Mesenchymal stem cell (in vitro differentiated cells and primary cell): ENCODE results near the gene POM121L2.
"Not testable (repeated sequence)": the region's sequence is repeated elsewhere in the genome, so short reads cannot be mapped to it uniquely, and the experiment has no call there.

Experiments
- DNase-seq: peaks from one replicate; pipeline ENCODE4 v3.0.0-alpha.2; 2013
- H2AFZ ChIP-seq: one replicate; pipeline ENCODE4 v1.6.1; 2013; ENCODE audit warnings: low read depth, mild to moderate bottlenecking, control low read depth, inconsistent platforms, low read length, moderate library complexity
- H2AK5ac ChIP-seq: 2 replicates; pipeline ENCODE4 v1.6.1; 2013; ENCODE audit warnings: low read length, moderate library complexity, mild to moderate bottlenecking, inconsistent platforms; ENCODE audit not compliant: severe bottlenecking
- H2BK120ac ChIP-seq: one replicate; pipeline ENCODE4 v1.6.1; 2013; ENCODE audit warnings: low read depth, mild to moderate bottlenecking, inconsistent platforms, low read length, moderate library complexity
- H2BK12ac ChIP-seq, 2 experiments: one replicate each; pipeline ENCODE4 v1.6.1; 2013; ENCODE audit warnings: inconsistent platforms in 2 of 2, low read length in 2 of 2, mild to moderate bottlenecking in 2 of 2, moderate library complexity in 2 of 2, control low read depth in 1 of 2
- H2BK15ac ChIP-seq: one replicate; pipeline ENCODE4 v1.6.1; 2013; ENCODE audit warnings: mild to moderate bottlenecking, low read depth, inconsistent platforms; ENCODE audit not compliant: poor library complexity, severe bottlenecking
- H2BK5ac ChIP-seq: 2 replicates; pipeline ENCODE4 v1.6.1; 2013; ENCODE audit warnings: low read depth, mild to moderate bottlenecking, low read length, control low read depth, inconsistent platforms; ENCODE audit not compliant: poor library complexity, severe bottlenecking
- H3K14ac ChIP-seq, 2 experiments: one replicate each; pipeline ENCODE4 v1.6.1; 2013; ENCODE audit warnings: inconsistent platforms in 2 of 2, low read length in 2 of 2, control low read depth in 1 of 2, mild to moderate bottlenecking in 1 of 2, moderate library complexity in 1 of 2
- H3K18ac ChIP-seq, 2 experiments: one replicate each; pipeline ENCODE4 v1.6.1; 2013; ENCODE audit warnings: inconsistent platforms in 2 of 2, low read length in 2 of 2, control low read depth in 1 of 2, low read depth in 1 of 2, mild to moderate bottlenecking in 1 of 2
- H3K23ac ChIP-seq, 2 experiments: one replicate each; pipeline ENCODE4 v1.6.1; 2013; ENCODE audit warnings: inconsistent platforms in 2 of 2, low read length in 2 of 2, mild to moderate bottlenecking in 2 of 2, moderate library complexity in 2 of 2, control low read depth in 1 of 2
- H3K27ac ChIP-seq: 2 replicates; pipeline ENCODE4 v1.5.1; 2013; ENCODE audit warnings: mild to moderate bottlenecking, moderate library complexity, low read length, control low read depth, inconsistent platforms; ENCODE audit not compliant: poor library complexity, severe bottlenecking
- H3K27me3 ChIP-seq, 2 experiments: 2 replicates each; pipeline versions ENCODE4 v1.6.1 to v1.7.0; 2013; ENCODE audit warnings: low read length in 2 of 2, mild to moderate bottlenecking in 2 of 2, moderate library complexity in 2 of 2, control low read depth in 1 of 2, inconsistent platforms in 1 of 2; ENCODE audit not compliant: control insufficient read depth in 1 of 2, insufficient read depth in 1 of 2
- H3K36me3 ChIP-seq, 2 experiments: 2 replicates each; pipeline versions ENCODE4 v1.6.1 to v1.7.0; 2013; ENCODE audit warnings: low read length in 2 of 2, control low read depth in 1 of 2, inconsistent platforms in 1 of 2, low read depth in 1 of 2, mild to moderate bottlenecking in 1 of 2; ENCODE audit not compliant: insufficient read depth in 2 of 2, control insufficient read depth in 1 of 2
- H3K4ac ChIP-seq, 2 experiments: one replicate each; pipeline ENCODE4 v1.6.1; 2013; ENCODE audit warnings: inconsistent platforms in 2 of 2, low read length in 2 of 2, mild to moderate bottlenecking in 2 of 2, moderate library complexity in 2 of 2, control low read depth in 1 of 2, low read depth in 1 of 2
- H3K4me1 ChIP-seq: 2 replicates; pipeline ENCODE4 v1.6.1; 2013; ENCODE audit warnings: low read depth, low read length, control low read depth; ENCODE audit not compliant: control insufficient read depth, insufficient read depth
- H3K4me2 ChIP-seq: 2 replicates; pipeline ENCODE4 v1.6.1; 2013; ENCODE audit warnings: low read length, mild to moderate bottlenecking, inconsistent platforms; ENCODE audit not compliant: poor library complexity, severe bottlenecking
- H3K4me3 ChIP-seq, 2 experiments: 2 replicates each; pipeline versions ENCODE4 v1.5.1 to v1.7.0; 2013; ENCODE audit warnings: low read length in 2 of 2, mild to moderate bottlenecking in 2 of 2, control low read depth in 1 of 2, low read depth in 1 of 2; ENCODE audit not compliant: insufficient read depth in 1 of 2
- H3K79me1 ChIP-seq: replicated peaks from 2 replicates; pipeline ENCODE4 v1.6.1; 2013; ENCODE audit warnings: mild to moderate bottlenecking, control low read depth, low read length, inconsistent platforms; ENCODE audit not compliant: poor library complexity, severe bottlenecking
- H3K9ac ChIP-seq: 2 replicates; pipeline ENCODE4 v1.7.0; 2013; ENCODE audit warnings: mild to moderate bottlenecking, low read length, moderate library complexity
- H3K9me3 ChIP-seq: 2 replicates; pipeline ENCODE4 v1.7.0; 2013; ENCODE audit warnings: mild to moderate bottlenecking, low read length; ENCODE audit not compliant: control insufficient read depth
- H4K8ac ChIP-seq: one replicate; pipeline ENCODE4 v1.6.1; 2013; ENCODE audit warnings: inconsistent platforms, mild to moderate bottlenecking, low read length, moderate library complexity
- H4K91ac ChIP-seq: one replicate; pipeline ENCODE4 v1.6.1; 2013; ENCODE audit warnings: mild to moderate bottlenecking, low read length, inconsistent platforms
- WGBS: methylation state at CpG from one replicate; pipeline ENCODE4 v1.1.7; 2013; ENCODE audit warnings: mixed read lengths; 5-methylcytosine and 5-hydroxymethylcytosine counted together

POM121L2 gene

GRCh38 chr6:27267857-27268434 is 44.1 kb downstream of the POM121L2 start:
- H3K79me1 ChIP-seq: no peaks in the 10 kb centered on the region
- no peak overlapping the region for H2BK15ac ChIP-seq
- H4K8ac ChIP-seq: no peak overlapping the region
- peaks cover 2% of the 10 kb centered on the region for H3K4me1 ChIP-seq
- no peaks in the 10 kb centered on the region for H3K9me3 ChIP-seq
- WGBS: 81% methylated on average over 22 of the region's 22 CpGs
- no peak overlapping the region for H3K14ac ChIP-seq
- H3K4ac ChIP-seq: no peak overlapping the region
- no peaks in the 10 kb centered on the region for H3K36me3 ChIP-seq
- H3K4me2 ChIP-seq: peak overlapping the region; percentile 20
- no peak overlapping the region for H2BK120ac ChIP-seq
- H3K4me3 ChIP-seq: no peak overlapping the region
- no peak overlapping the region for H3K23ac ChIP-seq
- no peak overlapping the region for H3K18ac ChIP-seq
- H2AK5ac ChIP-seq: no peak overlapping the region
- H2BK5ac ChIP-seq: no peak overlapping the region
- H3K27ac ChIP-seq: no peak overlapping the region
- peaks cover 23 to 36% of the 10 kb centered on the region in 2 experiments for H3K27me3 ChIP-seq
- no peak overlapping the region for H4K91ac ChIP-seq
- no peak overlapping the region for H3K9ac ChIP-seq
- no peak overlapping the region for H2AFZ ChIP-seq
- no peak for DNase-seq
- H2BK12ac ChIP-seq: no peak overlapping the region

GRCh38 chr6:27267003-27267402 is 45.1 kb downstream of the POM121L2 start:
- not testable (repeated sequence) for H4K91ac ChIP-seq, H3K9me3 ChIP-seq, H3K18ac ChIP-seq, H3K4me3 ChIP-seq, H2BK12ac ChIP-seq, H3K36me3 ChIP-seq, H2AFZ ChIP-seq, H3K4ac ChIP-seq, H2BK15ac ChIP-seq, H2BK5ac ChIP-seq, H4K8ac ChIP-seq, H3K23ac ChIP-seq, H3K9ac ChIP-seq, H3K14ac ChIP-seq, H2AK5ac ChIP-seq, H3K4me2 ChIP-seq, DNase-seq, H3K27ac ChIP-seq, H2BK120ac ChIP-seq, H3K79me1 ChIP-seq, H3K4me1 ChIP-seq
- WGBS: 85% methylated on average over 3 of the region's 3 CpGs
- peaks cover 17 to 32% of the 10 kb centered on the region in 2 experiments for H3K27me3 ChIP-seq

GRCh38 chr6:27263886-27264285 is 48.2 kb downstream of the POM121L2 start:
- Histone ChIP-seq H3K18ac (no peak overlapping the region), H2BK12ac (no peak overlapping the region), H2BK5ac (no peak overlapping the region), H3K23ac (no peak overlapping the region), H2AFZ (no peak overlapping the region), H3K14ac (no peak overlapping the region), H4K8ac (no peak overlapping the region), H3K27ac (no peak overlapping the region), H4K91ac (no peak overlapping the region), H2AK5ac (no peak overlapping the region), H3K9me3 (no peaks in the 10 kb centered on the region), H3K4me2 (no peak overlapping the region), H3K4me1 (peaks cover 8% of the 10 kb centered on the region), H3K36me3 (no peaks in the 10 kb centered on the region), H2BK15ac (no peak overlapping the region), H3K79me1 (no peaks in the 10 kb centered on the region), H3K4ac (no peak overlapping the region), H3K27me3 (peaks cover 18 to 40% of the 10 kb centered on the region in 2 experiments), H3K9ac (no peak overlapping the region), H2BK120ac (no peak overlapping the region), H3K4me3 (no peak overlapping the region)
- 79% methylated on average over 7 of the region's 8 CpGs for WGBS
- DNase-seq: no peak

GRCh38 chr6:27260836-27261375 is 51.2 kb downstream of the POM121L2 start:
- Histone ChIP-seq H3K23ac (no peak overlapping the region), H3K18ac (no peak overlapping the region), H3K4me2 (peak overlapping the region; percentile 93), H2AK5ac (no peak overlapping the region), H3K79me1 (no peaks in the 10 kb centered on the region), H2BK5ac (no peak overlapping the region), H2BK12ac (no peak overlapping the region), H3K4me3 (peak overlapping the region in 1 of 2 experiments; percentile 54), H3K4ac (no peak overlapping the region), H2BK15ac (no peak overlapping the region), H3K9me3 (no peaks in the 10 kb centered on the region), H3K4me1 (peaks cover 6% of the 10 kb centered on the region), H3K27ac (no peak overlapping the region), H2BK120ac (no peak overlapping the region), H3K9ac (no peak overlapping the region), H3K14ac (no peak overlapping the region), H4K91ac (no peak overlapping the region), H4K8ac (no peak overlapping the region), H2AFZ (peak overlapping the region; percentile 51), H3K36me3 (no peaks in the 10 kb centered on the region), H3K27me3 (peaks cover 17 to 47% of the 10 kb centered on the region in 2 experiments)
- 4% methylated on average over 27 of the region's 30 CpGs for whole genome bisulfite sequencing
- DNase-seq: no peak
